GM12892 (cell line): ENCODE data around the gene C17orf100.
A peak's percentile ranks its signal among the peaks of the same experiment; 100 is the strongest.

Source experiments
- DNase-seq: peaks from one replicate; pipeline ENCODE4 v3.0.0; 2011; ENCODE audit not compliant: insufficient read length
- FAIRE-seq: peaks from 2 replicates; lab custom pipeline; 2011; peaks lifted over from hg19 to GRCh38; lab: Jason Lieb, UNC
- POLR2A ChIP-seq: IDR thresholded peaks from 2 replicates; pipeline ENCODE4 v1.6.1; 2011; ENCODE audit warnings: low read depth, low read length, control low read depth
- POLR2AphosphoS5 ChIP-seq: IDR thresholded peaks from 2 replicates; pipeline ENCODE4 v1.6.1; 2011; ENCODE audit warnings: low read depth, low read length, control low read depth
- TAF1 ChIP-seq: IDR thresholded peaks from 2 replicates; pipeline ENCODE4 v1.6.1; 2011; ENCODE audit warnings: low read depth, mild to moderate bottlenecking, control low read depth, low read length, borderline replicate concordance

C17orf100 gene

GRCh38 chr17:6636616-6637457, 14.7 kb upstream of the C17orf100 start:
- no peak for TF ChIP-seq POLR2A
- no peak for TF ChIP-seq TAF1
- TF ChIP-seq POLR2AphosphoS5 = no peak
- no peak for DNase-seq
- no peak for FAIRE-seq

DNA sequence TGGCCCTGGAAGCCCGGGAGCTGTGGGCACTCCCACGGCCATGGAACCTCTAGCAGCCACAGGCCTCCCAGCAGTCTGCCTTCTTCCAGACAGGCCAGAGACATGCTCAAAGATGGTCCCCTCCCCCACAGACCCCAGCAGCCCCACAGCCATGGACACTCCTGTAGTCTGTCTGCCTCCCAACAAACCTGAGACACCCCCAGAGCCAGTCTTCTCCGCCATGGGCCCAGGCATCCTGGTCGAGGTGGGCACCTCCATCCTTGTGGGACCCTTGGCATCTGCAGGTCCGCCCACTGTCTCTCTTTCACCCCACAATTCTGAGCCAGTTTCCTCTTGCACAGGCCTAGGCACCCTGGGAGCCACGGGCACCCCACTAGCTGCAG, 14.1 kb upstream of the C17orf100 start:
- no peak for DNase-seq
- no peak for TF ChIP-seq POLR2AphosphoS5
- no peak for TF ChIP-seq TAF1
- no peak for TF ChIP-seq POLR2A
- FAIRE-seq = no peak

DNA sequence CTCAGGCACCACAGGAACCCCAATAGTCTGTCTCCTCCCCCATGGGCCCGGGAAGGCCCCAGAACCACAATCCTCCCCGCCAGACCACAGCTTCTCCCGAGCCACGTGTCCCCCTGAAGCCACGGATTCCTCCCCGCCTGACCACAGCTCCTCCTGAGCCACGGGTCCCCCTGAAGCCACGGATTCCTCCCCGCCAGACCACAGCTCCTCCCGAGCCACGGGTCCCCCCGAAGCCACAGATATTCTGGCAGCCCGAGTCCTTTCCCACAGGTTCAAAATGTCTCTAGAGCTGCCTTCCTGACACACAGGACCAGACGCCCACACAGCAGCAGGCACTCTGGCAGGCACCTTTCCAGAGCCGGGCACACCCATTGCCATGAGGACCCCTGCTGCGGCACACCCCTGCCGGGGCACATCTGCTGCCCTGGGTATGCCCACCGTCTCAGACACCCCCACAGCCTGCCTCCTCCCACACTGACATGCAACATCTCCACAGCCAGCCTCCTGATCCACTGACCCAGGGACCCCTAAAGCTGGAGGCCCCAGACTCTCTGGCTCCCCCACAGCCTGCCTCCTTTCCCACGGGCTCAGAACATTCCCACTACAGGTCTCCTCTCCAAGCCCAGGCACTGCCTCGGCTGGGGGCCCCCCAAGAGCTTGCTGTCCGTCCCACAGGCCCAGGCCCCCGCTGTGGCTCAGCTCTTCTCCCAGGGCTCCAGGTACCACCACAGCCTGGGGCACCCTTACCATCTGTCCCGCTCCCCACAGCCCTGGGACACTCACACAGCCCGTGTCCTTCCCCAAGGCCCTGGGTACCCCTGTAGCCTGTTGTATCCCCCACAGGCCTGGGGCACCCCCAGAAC, 13.3 kb upstream of the C17orf100 start:
- TF ChIP-seq POLR2AphosphoS5 (no peak), POLR2A (no peak), TAF1 (no peak)
- DNase-seq (no peak), FAIRE-seq (no peak)

DNA sequence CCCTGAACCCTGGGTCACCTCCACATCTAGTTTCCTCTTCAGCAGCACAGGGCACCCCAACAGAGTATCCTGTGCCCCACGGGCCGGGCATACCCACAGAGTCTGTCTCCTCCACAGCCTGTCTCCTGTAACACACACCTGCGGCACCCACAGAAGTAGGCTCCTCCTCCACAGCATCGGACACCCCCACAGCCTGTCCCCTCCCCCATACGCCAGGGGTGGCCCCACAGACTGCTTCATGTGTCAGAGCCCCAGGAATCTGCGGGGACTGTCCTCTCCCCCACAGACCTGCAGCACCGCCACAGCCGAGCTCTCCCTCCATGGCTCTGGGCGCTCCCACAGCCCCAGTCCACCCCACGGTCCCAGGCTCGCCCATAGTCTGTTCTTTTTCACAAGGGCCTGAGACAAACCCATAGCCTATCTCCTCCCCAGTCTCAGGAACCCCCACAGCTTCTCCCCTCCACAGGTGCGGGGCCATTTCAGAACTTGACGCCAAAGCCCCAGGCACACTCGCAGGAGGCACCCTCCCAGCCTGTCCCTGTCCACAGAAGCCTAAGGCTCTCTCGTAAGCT, 12.5 kb upstream of the C17orf100 start:
- FAIRE-seq = no peak
- TF ChIP-seq POLR2AphosphoS5 (no peak), POLR2A (no peak), TAF1 (no peak)

DNA sequence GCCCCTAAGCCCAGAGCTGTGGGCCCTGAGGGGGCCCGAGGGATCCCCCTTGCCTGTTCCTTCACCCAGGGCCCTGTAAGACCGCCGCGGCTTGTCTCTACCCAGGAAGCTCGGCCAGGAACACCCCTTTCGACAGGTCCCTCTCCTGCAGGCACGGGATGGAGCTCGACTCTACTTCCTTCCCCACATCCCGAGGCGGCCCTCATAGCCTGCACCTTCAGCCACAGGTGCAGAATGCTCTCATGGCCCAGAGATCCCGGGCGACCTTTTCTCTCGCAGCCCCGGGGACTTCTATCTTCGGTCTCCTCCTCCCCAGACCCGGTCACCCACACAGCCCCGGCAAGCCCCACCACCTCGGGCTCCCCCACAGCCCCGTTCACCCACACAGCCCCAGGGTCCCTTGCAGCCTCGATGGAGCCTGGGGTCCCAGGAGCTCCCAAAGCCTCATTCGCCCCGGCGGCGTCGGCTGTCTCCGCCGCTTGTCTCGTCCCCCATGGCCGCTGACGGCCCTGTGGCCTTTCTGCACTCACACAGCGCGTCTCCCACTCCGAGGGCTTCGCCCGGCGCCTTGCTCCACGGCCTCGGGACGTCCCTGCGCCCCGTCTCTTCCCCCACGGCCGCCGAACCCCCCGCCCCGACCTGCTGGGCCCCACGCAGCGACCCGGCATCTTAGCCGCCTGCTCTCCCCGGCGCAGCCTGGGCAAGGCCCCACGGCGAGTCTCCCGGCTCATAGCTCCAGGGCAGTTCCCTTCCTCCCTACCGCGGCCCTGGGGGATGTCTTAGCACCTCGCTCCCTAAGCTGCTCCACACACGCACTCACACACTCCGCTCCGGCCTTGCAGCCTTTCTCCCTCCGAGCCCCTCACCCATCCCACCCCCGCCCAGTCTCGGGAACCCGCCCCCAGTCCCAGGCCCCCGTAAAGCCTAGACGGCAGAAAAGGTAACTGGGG, 11.7 kb upstream of the C17orf100 start:
- peak; percentile 61 for FAIRE-seq
- TF ChIP-seq POLR2A (no peak), TAF1 (no peak), POLR2AphosphoS5 (no peak; the same call in 1 of the 2 replicates)
- no peak for DNase-seq

More for the DNA sequence above, 12.5 kb upstream of the C17orf100 start:
- DNase-seq = no peak

DNA sequence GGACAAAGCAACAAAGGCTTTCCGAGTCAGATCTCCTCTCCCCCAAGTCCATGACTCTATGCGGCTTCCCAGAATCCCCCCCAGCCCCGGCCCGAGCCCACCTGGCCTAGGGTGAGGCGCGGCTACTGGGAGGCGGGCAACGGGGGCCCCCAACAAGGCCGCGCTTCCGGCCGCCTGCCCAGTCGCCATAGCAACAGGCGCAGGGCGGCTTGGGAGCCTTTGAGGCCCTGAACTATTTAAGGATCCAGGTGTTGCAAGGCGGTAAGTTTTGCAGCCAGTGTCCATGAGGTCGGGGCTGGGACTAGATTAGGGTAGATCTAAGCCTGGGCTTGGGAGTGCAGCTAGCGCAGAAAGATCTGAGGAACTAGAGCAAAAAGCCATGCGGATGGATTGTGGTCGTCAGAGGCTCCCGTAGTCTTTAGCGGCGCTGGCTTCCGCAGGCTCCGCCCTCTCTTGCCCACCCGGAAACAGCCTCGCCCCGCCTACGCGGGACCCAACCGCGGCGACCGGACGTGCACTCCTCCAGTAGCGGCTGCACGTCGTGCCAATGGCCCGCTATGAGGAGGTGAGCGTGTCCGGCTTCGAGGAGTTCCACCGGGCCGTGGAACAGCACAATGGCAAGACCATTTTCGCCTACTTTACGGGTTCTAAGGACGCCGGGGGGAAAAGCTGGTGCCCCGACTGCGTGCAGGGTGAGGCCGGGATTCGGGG, 10.9 kb upstream of the C17orf100 start, which contains the start of the genes KIAA0753 and TXNDC17:
TSS of gene KIAA0753 (minus strand) at position 176 of the 711 bp plus-strand sequence. CDS start 5,608 bp downstream, outside the sequence.
TSS of gene TXNDC17 (plus strand) at position 525 of the 711 bp plus-strand sequence. CDS start at position 548, 23 bp downstream.
- peak; percentile 82 for DNase-seq
- TF ChIP-seq POLR2A (peak; percentile 97), TAF1 (peak; percentile 98), POLR2AphosphoS5 (peak; percentile 98)
- peak; percentile 100 for FAIRE-seq

DNA sequence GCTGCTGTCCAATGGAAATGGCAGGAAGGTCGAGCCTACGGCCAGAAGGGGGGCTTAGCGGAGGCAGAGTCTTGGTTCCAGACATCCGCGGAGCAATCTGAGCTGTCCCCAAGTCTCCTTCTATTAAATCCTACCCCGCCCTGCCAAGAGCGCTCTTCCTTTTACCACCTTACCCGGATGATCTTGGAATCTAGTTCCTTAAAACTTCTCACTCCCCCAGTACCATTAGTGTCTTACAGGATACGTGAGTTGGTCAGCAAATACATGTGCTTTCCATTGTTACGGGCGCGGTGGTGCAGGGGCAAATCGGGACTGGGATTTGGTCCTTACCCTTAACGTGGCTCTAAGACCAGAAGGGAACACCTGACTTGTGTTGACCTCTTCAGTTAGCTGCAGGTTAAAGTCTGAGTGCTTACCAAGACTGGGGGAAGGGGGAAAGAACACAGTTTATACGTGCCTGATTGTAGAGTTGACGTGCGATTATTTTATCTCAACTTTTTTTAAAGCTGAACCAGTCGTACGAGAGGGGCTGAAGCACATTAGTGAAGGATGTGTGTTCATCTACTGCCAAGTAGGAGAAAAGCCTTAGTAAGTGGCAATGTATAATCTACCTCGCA, 10.2 kb upstream of the C17orf100 start:
- DNase-seq (no peak), FAIRE-seq (no peak)
- TF ChIP-seq TAF1 (no peak), POLR2A (no peak), POLR2AphosphoS5 (no peak)

DNA sequence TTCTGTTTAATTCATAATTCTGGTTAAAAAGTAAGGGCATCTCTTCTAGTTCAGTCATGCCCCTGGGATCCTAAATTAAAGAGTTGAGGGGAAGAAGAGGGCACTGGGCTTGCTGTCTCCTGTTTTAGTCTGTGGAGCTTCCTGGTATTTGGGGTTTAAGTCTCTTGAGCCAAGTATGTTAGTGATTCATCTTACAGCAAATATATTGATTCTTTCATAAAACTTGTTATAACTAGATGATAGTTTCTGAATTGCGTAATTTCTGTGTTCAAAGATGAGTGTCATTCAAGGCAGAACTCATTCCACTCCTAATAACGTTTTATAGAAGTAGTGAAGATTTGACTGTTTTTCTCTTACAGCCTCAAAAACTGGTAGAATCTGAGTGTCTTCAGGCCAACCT, 9.0 kb upstream of the C17orf100 start:
- FAIRE-seq = no peak
- DNase-seq = no peak
- TF ChIP-seq TAF1 (no peak), POLR2AphosphoS5 (no peak), POLR2A (no peak)

GRCh38 chr17:6643451-6644125, 8.0 kb upstream of the C17orf100 start:
- FAIRE-seq = no peak
- no peak for TF ChIP-seq POLR2A
- no peak for TF ChIP-seq TAF1
- TF ChIP-seq POLR2AphosphoS5 = no peak

More at GRCh38 chr17:6643451-6644125, 8.0 kb upstream of the C17orf100 start:
- DNase-seq = no peak
